ENCODE measurements around the gene PABPC3. TPM values are rescaled to one million over a fixed set of nuclear protein-coding genes. Genes with fewer than 3 reads are reported as not detected.

Gene PABPC3
- total RNA-seq, 1 experiment from 2014 or later = 0.39 TPM

DNA sequence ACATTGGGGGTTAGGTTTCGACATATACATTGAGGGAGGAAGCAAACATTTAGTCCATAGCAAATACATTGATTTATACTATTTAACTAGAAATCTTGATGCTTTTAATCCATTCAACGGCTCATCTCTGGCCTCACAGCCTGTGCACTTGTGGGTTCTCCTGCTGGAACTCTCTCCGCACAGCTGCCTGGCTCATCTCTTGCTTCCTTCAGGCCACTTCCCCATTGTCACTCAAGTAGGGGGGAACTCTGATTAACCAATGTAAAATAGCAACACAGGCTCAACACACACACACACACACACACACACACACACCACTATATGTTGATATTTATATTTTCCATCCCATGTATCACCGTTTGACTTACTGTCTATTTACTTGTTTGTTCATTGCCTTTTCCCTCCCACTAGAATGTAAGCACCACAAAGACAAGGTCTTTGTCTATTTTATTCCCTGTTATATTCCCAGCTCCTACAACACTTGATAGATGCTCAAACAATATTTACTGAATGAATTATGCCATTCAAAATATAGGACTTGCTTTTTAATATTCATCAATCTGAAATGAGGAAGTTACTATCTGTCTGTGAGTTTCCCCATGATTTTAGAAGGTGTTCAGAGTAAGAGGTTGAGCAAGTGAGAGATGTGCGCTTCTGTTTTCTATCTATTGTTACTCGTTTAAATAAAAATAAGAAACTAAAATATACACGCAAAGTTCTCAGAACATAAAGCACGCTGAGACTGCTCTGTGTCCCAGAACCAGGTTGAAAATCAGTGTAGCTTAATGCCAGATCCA, 29.8 kb upstream of the PABPC3 start:
- BruUV-seq (replicated peaks) = no TSS peak
- Histone ChIP-seq H3K79me2 (ENCODE audit: low read depth) (no peaks in the 10 kb centered on the region), H2AFZ (no peak overlapping the region), H3K27me3 (ENCODE audit: insufficient read depth, low read depth) (peaks cover 83% of the 10 kb centered on the region), H3K4me3 (no peak overlapping the region), H4K20me1 (ENCODE audit: insufficient read depth) (no peaks in the 10 kb centered on the region), H3K36me3 (ENCODE audit: low read depth) (no peaks in the 10 kb centered on the region), H3F3A (ENCODE audit: insufficient read depth, low read depth) (no peaks in the 10 kb centered on the region), H3K4me2 (no peak overlapping the region), H3K9me3 (ENCODE audit: insufficient read depth, low read depth) (no peaks in the 10 kb centered on the region), H3K9me2 (ENCODE audit: insufficient read depth) (no peaks in the 10 kb centered on the region), H3K27ac (no peak overlapping the region), H3K4me1 (replicated peaks; ENCODE audit: insufficient read depth) (no peaks in the 10 kb centered on the region)
- no peak for TF ChIP-seq EZH2 (IDR thresholded peaks at IDR 0.05; ENCODE audit: low read depth)
- TF ChIP-seq, protein P1, sequence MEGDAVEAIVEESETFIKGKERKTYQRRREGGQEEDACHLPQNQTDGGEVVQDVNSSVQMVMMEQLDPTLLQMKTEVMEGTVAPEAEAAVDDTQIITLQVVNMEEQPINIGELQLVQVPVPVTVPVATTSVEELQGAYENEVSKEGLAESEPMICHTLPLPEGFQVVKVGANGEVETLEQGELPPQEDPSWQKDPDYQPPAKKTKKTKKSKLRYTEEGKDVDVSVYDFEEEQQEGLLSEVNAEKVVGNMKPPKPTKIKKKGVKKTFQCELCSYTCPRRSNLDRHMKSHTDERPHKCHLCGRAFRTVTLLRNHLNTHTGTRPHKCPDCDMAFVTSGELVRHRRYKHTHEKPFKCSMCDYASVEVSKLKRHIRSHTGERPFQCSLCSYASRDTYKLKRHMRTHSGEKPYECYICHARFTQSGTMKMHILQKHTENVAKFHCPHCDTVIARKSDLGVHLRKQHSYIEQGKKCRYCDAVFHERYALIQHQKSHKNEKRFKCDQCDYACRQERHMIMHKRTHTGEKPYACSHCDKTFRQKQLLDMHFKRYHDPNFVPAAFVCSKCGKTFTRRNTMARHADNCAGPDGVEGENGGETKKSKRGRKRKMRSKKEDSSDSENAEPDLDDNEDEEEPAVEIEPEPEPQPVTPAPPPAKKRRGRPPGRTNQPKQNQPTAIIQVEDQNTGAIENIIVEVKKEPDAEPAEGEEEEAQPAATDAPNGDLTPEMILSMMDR (conservative IDR thresholded peaks at IDR 0.05) = no peak
- intact Hi-C loops (cut with micrococcal nuclease; ENCODE audit: unreplicated experiment) = no loop called here
- ChIA-PET CTCF (no interaction called here), POLR2A (ENCODE audit: unreplicated experiment) (no interaction called here)
- DNase-seq = no peak

DNA sequence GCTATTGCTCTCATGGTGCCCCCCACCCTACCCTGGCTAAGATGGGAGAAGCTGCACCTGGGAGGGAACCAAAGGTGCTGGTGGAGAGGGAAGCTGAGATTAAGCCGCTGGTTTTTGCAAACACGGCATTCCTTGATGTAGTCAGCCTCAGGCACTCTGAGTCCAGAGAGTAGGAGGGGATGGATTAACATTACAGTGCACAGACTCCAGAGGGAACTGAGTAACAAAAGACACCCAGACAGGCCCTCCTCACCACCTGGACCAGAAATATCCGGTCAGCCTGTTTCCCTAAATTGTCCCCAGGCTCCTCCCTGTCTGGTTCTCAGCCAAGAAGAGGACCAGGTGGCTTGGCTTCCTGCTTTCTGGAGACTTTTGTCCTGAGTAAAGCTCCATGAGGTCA, 28.9 kb upstream of the PABPC3 start:
- H3K4me1 ChIP-seq (replicated peaks; ENCODE audit: insufficient read depth) = no peaks in the 10 kb centered on the region
- no TSS peak for BruUV-seq (replicated peaks)
- peaks cover 74% of the 10 kb centered on the region for H3K27me3 ChIP-seq (ENCODE audit: insufficient read depth, low read depth)
- H2AFZ ChIP-seq = no peak overlapping the region
- intact Hi-C loops (cut with micrococcal nuclease; ENCODE audit: unreplicated experiment) = no loop called here
- TF ChIP-seq, protein P1 (conservative IDR thresholded peaks at IDR 0.05) = no peak
- no peak for TF ChIP-seq EZH2 (IDR thresholded peaks at IDR 0.05; ENCODE audit: low read depth)
- no peaks in the 10 kb centered on the region for H3K9me2 ChIP-seq (ENCODE audit: insufficient read depth)
- H3K4me3 ChIP-seq = no peak overlapping the region
- no peak overlapping the region for H3K27ac ChIP-seq
- H3K9me3 ChIP-seq (ENCODE audit: insufficient read depth, low read depth) = no peaks in the 10 kb centered on the region
- H3K36me3 ChIP-seq (ENCODE audit: low read depth) = no peaks in the 10 kb centered on the region
- no peak for DNase-seq
- no peaks in the 10 kb centered on the region for H3K79me2 ChIP-seq (ENCODE audit: low read depth)
- H3F3A ChIP-seq (ENCODE audit: insufficient read depth, low read depth) = no peaks in the 10 kb centered on the region
- CTCF ChIA-PET = no interaction called here
- H4K20me1 ChIP-seq (ENCODE audit: insufficient read depth) = no peaks in the 10 kb centered on the region
- POLR2A ChIA-PET (ENCODE audit: unreplicated experiment) = no interaction called here
- H3K4me2 ChIP-seq = no peak overlapping the region

DNA sequence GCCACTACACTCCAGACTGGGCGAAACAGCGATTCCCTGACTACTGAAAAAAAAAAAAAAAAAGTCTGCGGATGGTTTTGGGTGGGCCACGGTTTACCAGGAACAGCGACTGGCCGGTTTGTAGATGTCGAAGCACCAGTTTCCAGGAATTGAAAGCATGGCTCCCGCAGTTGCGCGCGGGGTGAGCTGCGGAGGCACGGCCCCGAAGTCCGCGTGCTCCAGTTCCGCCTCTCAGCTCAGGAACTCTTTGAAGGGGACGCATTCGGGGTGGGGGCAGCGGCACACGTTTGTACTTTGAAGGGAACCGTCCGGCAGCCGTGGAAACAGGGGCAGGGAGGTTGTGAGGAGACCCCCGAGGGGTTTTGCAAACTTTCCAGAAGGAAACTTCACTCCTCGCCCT, 27.1 kb upstream of the PABPC3 start:
- H2AFZ ChIP-seq = no peak overlapping the region
- no peak overlapping the region for H3K4me2 ChIP-seq
- no peaks in the 10 kb centered on the region for H3K79me2 ChIP-seq (ENCODE audit: low read depth)
- no peaks in the 10 kb centered on the region for H4K20me1 ChIP-seq (ENCODE audit: insufficient read depth)
- H3F3A ChIP-seq (ENCODE audit: insufficient read depth, low read depth) = no peaks in the 10 kb centered on the region
- H3K27ac ChIP-seq = no peak overlapping the region
- no peaks in the 10 kb centered on the region for H3K4me1 ChIP-seq (replicated peaks; ENCODE audit: insufficient read depth)
- intact Hi-C loops (cut with micrococcal nuclease; ENCODE audit: unreplicated experiment) = no loop called here
- H3K4me3 ChIP-seq = no peak overlapping the region
- no peaks in the 10 kb centered on the region for H3K9me2 ChIP-seq (ENCODE audit: insufficient read depth)
- DNase-seq = no peak
- H3K9me3 ChIP-seq (ENCODE audit: insufficient read depth, low read depth) = no peaks in the 10 kb centered on the region
- POLR2A ChIA-PET (ENCODE audit: unreplicated experiment) = no interaction called here
- H3K27me3 ChIP-seq (ENCODE audit: insufficient read depth, low read depth) = peaks cover 74% of the 10 kb centered on the region
- BruUV-seq (replicated peaks) = no TSS peak
- TF ChIP-seq, protein P1 (conservative IDR thresholded peaks at IDR 0.05) = no peak
- TF ChIP-seq EZH2 (IDR thresholded peaks at IDR 0.05; ENCODE audit: low read depth) = no peak
- no peaks in the 10 kb centered on the region for H3K36me3 ChIP-seq (ENCODE audit: low read depth)
- CTCF ChIA-PET = no interaction called here

Data from PC-9 (cell line).